Ovary (tissue), 3 donors: ENCODE measurements around the gene CCDC102A.

Experiments
- EP300 ChIP-seq: sonication (generic); formaldehyde crosslinking; IDR thresholded peaks from one replicate; pipeline ENCODE4 v1.6.1; 2017; ENCODE audit warnings: antibody characterized with exemption
- TF ChIP-seq, protein P1 (sequence below), 3 donors: fragments of 450-650 bp in 2 of 3; fragments of 200-600 bp in 1 of 3; IDR thresholded peaks; one replicate each; pipeline versions ENCODE4 v1.5.1 to v1.8.0; 2016 to 2022; ENCODE audit warnings: antibody characterized with exemption in 3 of 3, mild to moderate bottlenecking in 1 of 3
- donor health status: DM: no; HTN: no; CAD: no.

DNA sequence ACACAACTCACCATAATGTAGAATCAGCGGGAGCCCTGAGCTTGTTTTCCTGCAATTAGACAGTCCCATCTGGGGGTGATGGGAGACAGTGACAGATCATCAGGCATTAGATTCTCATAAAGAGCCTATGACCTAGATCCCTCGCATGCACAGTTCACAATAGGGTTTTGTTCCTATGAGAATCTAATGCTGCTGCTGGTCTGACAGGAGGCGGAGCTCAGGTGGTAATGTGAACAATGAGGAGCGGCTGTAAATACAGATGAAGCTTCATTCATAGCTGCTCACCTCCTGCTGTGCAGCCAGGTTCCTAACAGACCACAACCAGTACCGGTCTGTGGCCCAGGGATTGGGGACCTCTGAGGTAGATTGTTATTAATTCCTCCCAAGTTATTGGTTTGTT is 47.1 kb downstream of the CCDC102A start:
- TF ChIP-seq, protein P1, sequence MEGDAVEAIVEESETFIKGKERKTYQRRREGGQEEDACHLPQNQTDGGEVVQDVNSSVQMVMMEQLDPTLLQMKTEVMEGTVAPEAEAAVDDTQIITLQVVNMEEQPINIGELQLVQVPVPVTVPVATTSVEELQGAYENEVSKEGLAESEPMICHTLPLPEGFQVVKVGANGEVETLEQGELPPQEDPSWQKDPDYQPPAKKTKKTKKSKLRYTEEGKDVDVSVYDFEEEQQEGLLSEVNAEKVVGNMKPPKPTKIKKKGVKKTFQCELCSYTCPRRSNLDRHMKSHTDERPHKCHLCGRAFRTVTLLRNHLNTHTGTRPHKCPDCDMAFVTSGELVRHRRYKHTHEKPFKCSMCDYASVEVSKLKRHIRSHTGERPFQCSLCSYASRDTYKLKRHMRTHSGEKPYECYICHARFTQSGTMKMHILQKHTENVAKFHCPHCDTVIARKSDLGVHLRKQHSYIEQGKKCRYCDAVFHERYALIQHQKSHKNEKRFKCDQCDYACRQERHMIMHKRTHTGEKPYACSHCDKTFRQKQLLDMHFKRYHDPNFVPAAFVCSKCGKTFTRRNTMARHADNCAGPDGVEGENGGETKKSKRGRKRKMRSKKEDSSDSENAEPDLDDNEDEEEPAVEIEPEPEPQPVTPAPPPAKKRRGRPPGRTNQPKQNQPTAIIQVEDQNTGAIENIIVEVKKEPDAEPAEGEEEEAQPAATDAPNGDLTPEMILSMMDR (IDR thresholded peaks at IDR 0.05), result no peak
- no peak for TF ChIP-seq EP300
